Gastroesophageal sphincter (tissue), 3 donors: ENCODE results near the gene ATP5MK.

Experiments
- CTCF ChIP-seq, 4 experiments: fragments of 200-600 bp in 2 of 4; fragments of 450-650 bp in 2 of 4; sonication (generic) in 1 of 4; IDR thresholded peaks; one replicate each; pipeline ENCODE4 v1.5.1; 2017 to 2019; ENCODE audit warnings: antibody characterized with exemption in 4 of 4, mild to moderate bottlenecking in 2 of 4, moderate library complexity in 2 of 4
- EP300 ChIP-seq: sonication (generic); formaldehyde crosslinking; IDR thresholded peaks from one replicate; pipeline ENCODE4 v1.6.1; 2017; ENCODE audit warnings: antibody characterized with exemption, mild to moderate bottlenecking
- POLR2A ChIP-seq, 2 donors: fragments of 450-650 bp; IDR thresholded peaks; one replicate each; pipeline ENCODE4 v1.6.1; 2017; ENCODE audit warnings: antibody characterized with exemption in 2 of 2, mild to moderate bottlenecking in 2 of 2, moderate library complexity in 1 of 2

DNA sequence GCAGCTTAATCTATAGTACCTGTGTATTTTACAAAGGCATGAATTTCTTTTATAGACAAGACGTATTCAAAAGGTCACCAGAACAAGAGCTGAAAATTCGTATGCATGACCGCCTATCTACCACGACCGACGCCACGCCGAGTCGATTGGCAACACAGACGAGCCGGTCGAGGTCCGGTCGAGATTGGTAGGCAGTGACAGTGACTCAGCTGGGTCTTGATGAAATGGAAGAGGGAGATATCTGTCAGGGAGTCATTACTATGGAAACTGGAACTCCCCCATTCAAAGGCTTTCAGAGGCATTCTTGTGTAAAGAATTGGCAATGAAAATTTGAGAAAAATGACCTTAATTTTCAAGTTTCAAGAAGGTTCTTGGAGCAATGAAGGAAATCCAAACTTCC lies 2.1 kb downstream of the ATP5MK start:
- TF ChIP-seq CTCF (IDR thresholded peaks at IDR 0.05) (no peak), POLR2A (IDR thresholded peaks at IDR 0.05) (no peak), EP300 (no peak)
